Epithelial cell of umbilical artery (primary cell): ENCODE measurements around the gene NONO. TPM values are rescaled to one million over a fixed set of nuclear protein-coding genes. Genes with fewer than 3 reads are reported as not detected.

Experiments used
- total RNA-seq: library from RNA; depleted of rRNA; stranded (reverse); fragments of >200 nt; gene quantifications from 2 replicates; pipeline ENCODE4 v1.2.3, GENCODE V29; 2014

NONO gene
- total RNA-seq = 401 and 476 TPM in 2 replicates

GRCh38 chrX:71283403-71284143 lies at the start of gene NONO:
Gene NONO, plus strand, starts transcription at chrX:71283635. Its CDS starts 7,003 bp downstream, at chrX:71290638.

GRCh38 chrX:71254092-71254963 lies 29.1 kb upstream of the NONO start, which contains the start of gene ZMYM3:
Gene ZMYM3, minus strand, starts transcription at chrX:71254140. Its CDS starts 885 bp downstream, at chrX:71253255.

DNA sequence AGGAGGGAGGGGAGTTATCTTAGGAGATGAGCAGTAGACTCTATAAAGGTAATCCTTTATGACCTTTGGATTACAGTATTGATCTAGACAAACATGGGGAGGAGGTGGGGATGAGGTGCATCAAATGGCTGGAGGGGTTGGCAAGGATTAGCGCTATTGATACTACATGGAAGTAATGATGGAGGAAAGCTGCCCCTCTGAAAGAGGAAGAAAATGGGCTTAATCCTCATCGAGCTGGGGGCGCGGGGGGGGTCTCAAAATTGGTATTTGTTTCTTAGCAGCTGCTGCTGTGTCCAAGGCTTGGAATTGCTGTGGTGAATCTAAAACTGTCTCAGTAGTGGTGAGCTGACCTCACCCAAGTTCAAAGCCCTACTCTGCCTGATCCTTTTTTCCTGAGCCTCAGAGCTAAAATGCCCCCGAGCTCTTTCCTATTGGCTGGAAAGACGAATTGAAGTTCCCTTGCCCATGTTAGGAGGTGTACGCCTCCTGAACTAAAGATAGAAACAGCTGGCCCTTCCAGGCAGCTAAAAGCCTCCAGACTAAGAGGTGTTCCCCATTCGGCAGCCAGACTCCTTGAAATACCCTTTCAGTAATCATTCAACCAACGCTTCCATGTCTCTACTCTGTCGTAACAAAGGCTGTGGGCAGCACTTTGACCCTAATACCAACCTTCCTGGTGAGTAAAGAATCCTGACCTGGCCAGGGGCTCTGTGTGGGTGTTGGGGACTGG lies 17.9 kb downstream of the NONO start, which contains the start of gene ITGB1BP2:
Gene ITGB1BP2 (plus strand): TSS at position 556 of the 730 bp plus-strand sequence. CDS start 57 bp downstream, at position 613.

Other genes with a start within 250 kb of the NONO start
- gene SNX12, start 215.3 kb upstream of the NONO start, total RNA-seq = 54.6 and 69.8 TPM in 2 replicates
- gene FOXO4, start 187.8 kb upstream of the NONO start, total RNA-seq = 3.6 and 4.5 TPM in 2 replicates
- not detected in 2 replicates for gene CXorf65, start 176.9 kb upstream of the NONO start, total RNA-seq
- not detected in 2 replicates for gene IL2RG, start 172.1 kb upstream of the NONO start, total RNA-seq
- gene MED12, start 165.0 kb upstream of the NONO start, total RNA-seq = 12.0 and 12.2 TPM in 2 replicates
- gene NLGN3, start 138.8 kb upstream of the NONO start, total RNA-seq = 0.15 TPM in 1 of 2 replicates, not detected in the other
- not detected in 2 replicates for gene GJB1, start 60.4 kb upstream of the NONO start, total RNA-seq
- gene ZMYM3, start 29.5 kb upstream of the NONO start, total RNA-seq = 7.6 and 10.7 TPM in 2 replicates
- gene ITGB1BP2, start 18.1 kb downstream of the NONO start, total RNA-seq = 0.32 and 2.0 TPM in 2 replicates
- gene TAF1, start 82.7 kb downstream of the NONO start, total RNA-seq = 34.4 and 39.4 TPM in 2 replicates
- gene OGT, start 249.5 kb downstream of the NONO start, total RNA-seq = 73.1 and 101 TPM in 2 replicates